B cell (primary cell): Measurements from ENCODE around the gene PRX. TPM values are rescaled to one million over a fixed set of nuclear protein-coding genes. Genes with fewer than 3 reads are reported as not detected.

Source experiments
- ATAC-seq: fragments of 200-7000 bp; cut with Tn5 transposase; one replicate; pipeline ENCODE4 v1.10.0; 2021; ENCODE audit warnings: low read depth, mild to moderate bottlenecking, moderate number of reproducible peaks, moderate library complexity
- CTCF ChIA-PET: fragments of 350-600 bp; sonication (Branson Sonifier 250); formaldehyde crosslinking; loops from one replicate; lab custom pipeline; 2021; ENCODE audit warnings: antibody characterized with exemption, inconsistent platforms; lab: Charles Lee
- POLR2A ChIA-PET: fragments of 350-600 bp; sonication (Branson Sonifier 250); formaldehyde crosslinking; loops from one replicate; lab custom pipeline; 2021; ENCODE audit warnings: antibody characterized with exemption; lab: Charles Lee
- DNase-seq: peaks from one replicate; pipeline ENCODE4 v3.0.0; 2013
- H2AFZ ChIP-seq: 2 replicates; pipeline ENCODE4 v1.6.1; 2012; ENCODE audit warnings: mild to moderate bottlenecking, low read depth, low read length; ENCODE audit not compliant: insufficient read depth, poor library complexity, severe bottlenecking
- H3K27ac ChIP-seq, 2 donors: 1 replicate in 1 of 2; 2 replicates in 1 of 2; pipeline ENCODE4 v1.5.1; 2012 to 2013; ENCODE audit warnings: low read length in 2 of 2, mild to moderate bottlenecking in 2 of 2, moderate library complexity in 1 of 2
- H3K27me3 ChIP-seq, 4 experiments: fragments of 200-600 bp in 1 of 4; sonication (generic) in 1 of 4; replicated peaks in 1 of 4; 1 replicate in 2 of 4; 2 replicates in 2 of 4; pipeline versions ENCODE4 v1.6.1 to v1.7.0; 2013 to 2016; ENCODE audit warnings: low read length in 3 of 4, mild to moderate bottlenecking in 2 of 4, mixed read lengths in 1 of 4, moderate library complexity in 1 of 4; ENCODE audit not compliant: insufficient read depth in 4 of 4, control insufficient read depth in 3 of 4; ENCODE audit errors: control extremely low read depth in 1 of 4
- H3K36me3 ChIP-seq, 2 experiments: replicated peaks in 1 of 2; 1 replicate in 1 of 2; 2 replicates in 1 of 2; pipeline versions ENCODE4 v1.6.1 to v1.7.1; 2013; ENCODE audit warnings: low read length in 1 of 2; ENCODE audit not compliant: insufficient read depth in 2 of 2, control insufficient read depth in 1 of 2; ENCODE audit errors: control extremely low read depth in 1 of 2, extremely low read depth in 1 of 2
- H3K4me1 ChIP-seq, 2 donors: fragments of 200-600 bp in 1 of 2; sonication (generic) in 1 of 2; 1 replicate in 1 of 2; 2 replicates in 1 of 2; pipeline versions ENCODE4 v1.5.1 to v1.6.1; 2013 to 2017; ENCODE audit warnings: low read length in 2 of 2; ENCODE audit not compliant: control insufficient read depth in 2 of 2, insufficient read depth in 2 of 2
- H3K4me2 ChIP-seq: replicated peaks from 2 replicates; pipeline ENCODE3; 2012; ENCODE audit warnings: mild to moderate bottlenecking, low read depth, low read length; ENCODE audit not compliant: poor library complexity, severe bottlenecking
- H3K4me3 ChIP-seq, 5 experiments: fragments of 200-600 bp in 1 of 5; sonication (generic) in 1 of 5; 1 replicate in 3 of 5; 2 replicates in 2 of 5; pipeline versions ENCODE4 v1.5.1 to v1.7.0; 2011 to 2016; ENCODE audit warnings: low read length in 4 of 5, mild to moderate bottlenecking in 4 of 5, low read depth in 2 of 5, control low read depth in 1 of 5, moderate library complexity in 1 of 5; ENCODE audit not compliant: insufficient read depth in 1 of 5; ENCODE audit errors: control extremely low read depth in 1 of 5, extremely low read depth in 1 of 5
- H3K79me2 ChIP-seq: fragments of 200-600 bp; sonication (generic); one replicate; pipeline ENCODE4 v1.6.0; 2016; ENCODE audit warnings: low read length; ENCODE audit not compliant: control insufficient read depth, insufficient read depth
- H3K9ac ChIP-seq: fragments of 200-600 bp; sonication (generic); 2 replicates; pipeline ENCODE4 v1.6.1; 2017; ENCODE audit warnings: mild to moderate bottlenecking, low read length, moderate library complexity
- H3K9me3 ChIP-seq, 3 donors: one replicate each; pipeline versions ENCODE4 v1.6.1 to v1.7.1; 2013; ENCODE audit warnings: low read length in 2 of 3; ENCODE audit not compliant: control insufficient read depth in 2 of 3, insufficient read depth in 1 of 3; ENCODE audit errors: control extremely low read depth in 1 of 3
- H4K20me1 ChIP-seq: 2 replicates; pipeline ENCODE4 v1.6.0; 2012; ENCODE audit warnings: mild to moderate bottlenecking, low read length; ENCODE audit not compliant: insufficient read depth, control insufficient read depth, poor library complexity, severe bottlenecking
- H3K27ac Mint-ChIP-seq: one replicate; pipeline ENCODE4 v1.8.0; 2021; ENCODE audit warnings: mixed read lengths
- H3K27me3 Mint-ChIP-seq: one replicate; pipeline ENCODE4 v1.8.0; 2021; ENCODE audit warnings: mixed read lengths
- H3K4me1 Mint-ChIP-seq: one replicate; pipeline ENCODE4 v1.8.0; 2021; ENCODE audit warnings: mixed read lengths
- H3K4me3 Mint-ChIP-seq: one replicate; pipeline ENCODE4 v1.8.0; 2021; ENCODE audit warnings: mixed read lengths
- H3K9me3 Mint-ChIP-seq: one replicate; pipeline ENCODE4 v1.8.0; 2022; ENCODE audit warnings: mixed read lengths; ENCODE audit not compliant: insufficient read depth
- CTCF ChIP-seq: fragments of 200-600 bp; IDR thresholded peaks from one replicate; pipeline ENCODE4 v1.8.0; 2022; ENCODE audit warnings: antibody characterized with exemption, mild to moderate bottlenecking
- EZH2 ChIP-seq: IDR thresholded peaks from 2 replicates; pipeline ENCODE4 v1.6.1; 2012; ENCODE audit warnings: borderline replicate concordance, low read depth, mild to moderate bottlenecking, moderate library complexity, low read length; ENCODE audit not compliant: insufficient read depth, poor library complexity, severe bottlenecking
- WGBS: methylation state at CpG from one replicate; pipeline ENCODE4 v1.1.5; 2013; ENCODE audit warnings: missing lambda C conversion rate; ENCODE audit not compliant: insufficient coverage; 5-methylcytosine and 5-hydroxymethylcytosine counted together
- intact Hi-C: fragments of 100-400 bp; cut with micrococcal nuclease; formaldehyde crosslinking; loops from one replicate; pipeline ENCODE4 v1.10.0; 2022
- polyA plus RNA-seq: library from polyadenylated mRNA; depleted of rRNA; stranded (reverse); fragments of >200 nt; gene quantifications from 2 replicates; pipeline ENCODE4 v1.2.3, GENCODE V29; 2012
- total RNA-seq, 2 donors: library from RNA; stranded (reverse); fragments of 120-200 nt in 1 of 2; gene quantifications; 1 replicate in 1 of 2; 2 replicates in 1 of 2; pipeline versions ENCODE4 v1.2.3 to v1.2.4, GENCODE V29; 2013 to 2022

Gene PRX
- total and polyA plus RNA-seq, 2 donors (not counting 1 experiment from before 2014, with no cell fraction given), result 1.1 to 2.5 TPM

DNA sequence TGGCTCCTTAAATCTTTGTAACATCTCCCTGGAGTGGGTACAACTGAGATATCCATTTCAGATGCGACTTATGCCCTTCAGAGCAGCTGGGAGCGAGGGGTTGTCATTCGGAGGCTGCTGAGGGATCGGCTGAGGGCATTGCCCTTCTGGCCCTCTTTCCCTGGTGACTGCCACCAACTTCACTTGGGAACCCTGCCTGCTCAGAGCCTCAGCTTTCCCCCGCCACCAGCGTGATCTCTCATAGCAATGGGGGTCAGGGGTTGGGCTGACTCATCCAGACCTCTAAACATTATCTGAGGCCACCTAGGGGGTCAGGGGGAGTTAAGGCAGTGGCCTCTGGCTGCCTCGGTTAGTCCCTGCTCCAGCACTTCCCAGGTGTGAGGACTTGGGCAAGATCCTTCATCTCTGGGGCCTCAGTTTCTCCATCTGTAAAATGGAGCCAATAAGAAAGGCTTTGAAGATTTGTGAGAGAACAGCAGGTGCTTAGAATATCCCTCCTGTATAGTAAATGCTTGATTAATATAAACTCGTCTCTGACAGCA, 1.1 kb downstream of the PRX start:
- H3K27me3 Mint-ChIP-seq, result no peaks in the 10 kb centered on the region
- CTCF ChIA-PET, result interaction anchor here (0.6 to 1.8 kb wide), 4 partner anchors 8 to 271 kb away, joined by 3 to 10 read pairs (median 4); no protein-coding TSS in a partner anchor

More for the DNA sequence above, 1.1 kb downstream of the PRX start:
- no peak for TF ChIP-seq EZH2
- no peak for TF ChIP-seq CTCF
- Histone ChIP-seq H3K9me3 (no peaks in the 10 kb centered on the region), H3K36me3 (no peaks in the 10 kb centered on the region), H3K4me2 (no peak overlapping the region), H2AFZ (no peak overlapping the region), H3K27me3 (peaks cover 0 to 2% (median 0%) of the 10 kb centered on the region in 4 experiments), H3K4me1 (peaks cover 11 to 38% of the 10 kb centered on the region in 2 donors), H3K79me2 (no peaks in the 10 kb centered on the region), H4K20me1 (no peaks in the 10 kb centered on the region), H3K27ac (no peak overlapping the region), H3K4me3 (no peak overlapping the region), H3K9ac (no peak overlapping the region)
- WGBS, result 98% methylated on average over 4 of the region's 8 CpGs
- intact Hi-C loops, result no loop called here
- H3K9me3 Mint-ChIP-seq, result no peaks in the 10 kb centered on the region
- ATAC-seq (no peak), DNase-seq (no peak)
- POLR2A ChIA-PET, result interaction anchor here (0.7 kb wide), 1 partner anchor 8 kb away, joined by 3 read pairs; no protein-coding TSS in a partner anchor
- no peak overlapping the region for H3K4me3 Mint-ChIP-seq
- no peak overlapping the region for H3K27ac Mint-ChIP-seq
- peaks cover 30% of the 10 kb centered on the region for H3K4me1 Mint-ChIP-seq
